Naive B cell (primary cell): ENCODE data around the gene PSAP. TPM values are rescaled to one million over a fixed set of nuclear protein-coding genes. Genes with fewer than 3 reads are reported as not detected.
A peak's percentile ranks its signal among the peaks of the same experiment; 100 is the strongest.

Source experiments
- ATAC-seq, 2 donors: fragments of 150-1000 bp; cut with Tn5 transposase; 2 replicates each; pipeline ENCODE4 v1.10.0; 2021; ENCODE audit warnings: low read depth in 2 of 2, mild to moderate bottlenecking in 2 of 2, moderate library complexity in 2 of 2
- DNase-seq: peaks from one replicate; pipeline ENCODE4 v3.0.0; 2022
- H3K27ac Mint-ChIP-seq, 6 donors: one replicate each; pipeline ENCODE4 v1.8.0; 2020 to 2022; ENCODE audit warnings: mild to moderate bottlenecking in 6 of 6, mixed read lengths in 6 of 6, moderate library complexity in 5 of 6, inconsistent platforms in 2 of 6
- H3K27me3 Mint-ChIP-seq, 3 donors: one replicate each; pipeline ENCODE4 v1.8.0; 2021 to 2022; ENCODE audit warnings: mixed read lengths in 3 of 3, mild to moderate bottlenecking in 1 of 3
- H3K36me3 Mint-ChIP-seq, 2 donors: one replicate each; pipeline ENCODE4 v1.8.0; 2020 to 2022; ENCODE audit warnings: mixed read lengths in 2 of 2, inconsistent platforms in 1 of 2, mild to moderate bottlenecking in 1 of 2
- H3K4me1 Mint-ChIP-seq, 3 donors: one replicate each; pipeline ENCODE4 v1.8.0; 2020 to 2022; ENCODE audit warnings: mixed read lengths in 3 of 3, inconsistent platforms in 1 of 3, mild to moderate bottlenecking in 1 of 3, moderate library complexity in 1 of 3
- H3K4me3 Mint-ChIP-seq, 8 donors: one replicate each; pipeline ENCODE4 v1.8.0; 2020 to 2022; ENCODE audit warnings: mild to moderate bottlenecking in 8 of 8, mixed read lengths in 8 of 8, moderate library complexity in 8 of 8, inconsistent platforms in 2 of 8
- H3K9me3 Mint-ChIP-seq, 7 donors: one replicate each; pipeline ENCODE4 v1.8.0; 2020 to 2022; ENCODE audit warnings: mixed read lengths in 7 of 7, mild to moderate bottlenecking in 5 of 7, inconsistent platforms in 2 of 7, moderate library complexity in 1 of 7
- polyA plus RNA-seq, 6 donors: library from polyadenylated mRNA; unstranded; fragments of 300-500 nt; fragmentation: Illumina TruSeq; gene quantifications; one replicate each; pipeline ENCODE4 v1.2.3, GENCODE V29; 2021; ENCODE audit warnings: low read depth in 6 of 6

PSAP gene
- polyA plus RNA-seq, 6 donors from 2014 or later: 476 to 761 (median 550) TPM

DNA sequence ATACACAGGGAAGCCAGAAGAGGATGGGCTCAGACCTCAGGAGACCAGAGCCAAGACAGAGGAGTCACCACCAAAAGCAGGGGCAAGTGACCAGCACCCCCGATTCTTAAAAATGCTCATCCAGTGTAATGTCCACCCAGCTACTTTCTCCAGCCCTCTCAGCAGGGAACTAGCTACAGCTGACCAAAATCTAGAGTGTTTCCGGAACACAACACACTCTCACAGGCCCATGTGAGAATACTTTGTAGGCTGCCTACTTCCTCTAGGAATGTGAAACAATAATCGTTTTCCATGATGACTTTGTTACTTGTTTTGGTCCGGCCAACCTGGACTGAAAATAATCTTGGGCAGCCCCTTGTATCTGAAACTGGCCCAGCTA lies 14.5 kb downstream of the PSAP start:
- Mint-ChIP-seq H3K27me3 (no peaks in the 10 kb centered on the region), H3K4me1 (peaks cover 52 to 96% (median 94%) of the 10 kb centered on the region in 3 donors), H3K4me3 (peak overlapping the region; percentile 55 to 94 (median 86)), H3K9me3 (no peaks in the 10 kb centered on the region), H3K27ac (peak overlapping the region; percentile 97 to 100 (median 99)), H3K36me3 (peaks cover 0 to 5% of the 10 kb centered on the region in 2 donors)
- ATAC-seq: no peak
- DNase-seq: no peak

DNA sequence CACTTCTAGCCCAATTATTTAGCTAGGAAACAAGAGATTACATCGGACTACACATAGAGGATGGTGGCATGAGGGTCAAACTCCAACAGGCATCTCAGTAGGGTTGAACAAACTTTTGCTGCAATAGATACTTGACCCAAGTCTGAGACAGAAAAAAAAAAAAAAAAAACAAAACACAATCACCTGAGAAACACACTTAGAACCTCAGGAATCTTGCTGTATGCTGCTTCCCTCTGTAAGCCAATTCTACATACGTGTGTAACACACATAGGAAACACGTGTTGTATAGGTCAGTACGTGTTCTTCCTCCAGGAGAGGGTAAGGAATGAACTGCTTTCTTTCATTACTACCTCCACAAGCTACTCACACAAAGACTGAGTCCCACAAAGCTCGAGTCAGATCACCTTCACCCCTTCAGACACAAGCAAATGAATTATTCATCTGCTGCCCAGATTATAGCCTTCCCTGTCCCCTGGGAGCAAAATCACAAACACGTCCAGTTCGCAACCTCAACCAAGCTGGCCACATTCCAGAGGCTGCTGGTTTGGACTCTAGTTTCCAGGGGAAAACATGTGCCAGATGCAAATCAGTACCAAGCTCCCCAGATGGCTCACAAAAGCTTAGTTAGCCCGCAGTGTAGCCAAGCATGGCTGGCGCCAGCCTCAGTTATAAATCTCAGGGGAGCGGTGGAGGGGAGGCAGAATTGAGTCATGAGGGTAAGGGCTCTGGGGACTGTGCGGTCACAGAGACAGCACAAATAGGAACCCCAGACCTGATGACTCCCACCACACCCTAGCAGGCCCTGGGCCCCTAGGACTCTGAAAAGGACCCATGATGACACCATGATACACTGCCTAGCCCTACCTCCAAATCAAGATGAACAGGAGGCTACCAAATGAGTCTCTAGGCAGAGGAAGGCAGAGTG lies 15.1 kb downstream of the PSAP start:
- H3K4me1 Mint-ChIP-seq: peaks cover 52 to 92% (median 88%) of the 10 kb centered on the region in 3 donors
- peak overlapping the region; percentile 55 to 94 (median 86) for H3K4me3 Mint-ChIP-seq
- H3K27me3 Mint-ChIP-seq: no peaks in the 10 kb centered on the region
- H3K27ac Mint-ChIP-seq: peak overlapping the region; percentile 97 to 100 (median 99)
- H3K9me3 Mint-ChIP-seq: no peaks in the 10 kb centered on the region
- peaks cover 2 to 7% of the 10 kb centered on the region in 2 donors for H3K36me3 Mint-ChIP-seq
- ATAC-seq (peak; percentile 96 to 97), DNase-seq (peak; percentile 95)

DNA sequence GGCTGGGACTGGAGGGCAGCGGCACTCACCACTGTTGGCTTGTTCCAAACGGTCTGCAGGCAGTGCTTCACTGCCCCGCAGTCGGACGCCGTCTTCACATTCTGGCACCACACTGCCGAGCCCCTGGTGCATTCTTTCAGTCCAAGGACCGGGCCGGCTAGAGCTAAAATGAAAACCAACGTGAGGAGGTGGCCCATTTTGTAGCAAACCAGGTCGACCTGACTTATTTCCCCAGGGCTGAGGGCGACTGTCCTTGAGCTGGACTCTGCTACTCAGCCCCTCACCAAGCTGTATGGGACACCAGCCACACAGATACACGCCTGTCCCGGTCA lies 16.7 kb downstream of the PSAP start:
- peak overlapping the region in 3 of 6 donors; percentile 16 to 81 (median 50) for H3K27ac Mint-ChIP-seq
- no peak for DNase-seq

DNA sequence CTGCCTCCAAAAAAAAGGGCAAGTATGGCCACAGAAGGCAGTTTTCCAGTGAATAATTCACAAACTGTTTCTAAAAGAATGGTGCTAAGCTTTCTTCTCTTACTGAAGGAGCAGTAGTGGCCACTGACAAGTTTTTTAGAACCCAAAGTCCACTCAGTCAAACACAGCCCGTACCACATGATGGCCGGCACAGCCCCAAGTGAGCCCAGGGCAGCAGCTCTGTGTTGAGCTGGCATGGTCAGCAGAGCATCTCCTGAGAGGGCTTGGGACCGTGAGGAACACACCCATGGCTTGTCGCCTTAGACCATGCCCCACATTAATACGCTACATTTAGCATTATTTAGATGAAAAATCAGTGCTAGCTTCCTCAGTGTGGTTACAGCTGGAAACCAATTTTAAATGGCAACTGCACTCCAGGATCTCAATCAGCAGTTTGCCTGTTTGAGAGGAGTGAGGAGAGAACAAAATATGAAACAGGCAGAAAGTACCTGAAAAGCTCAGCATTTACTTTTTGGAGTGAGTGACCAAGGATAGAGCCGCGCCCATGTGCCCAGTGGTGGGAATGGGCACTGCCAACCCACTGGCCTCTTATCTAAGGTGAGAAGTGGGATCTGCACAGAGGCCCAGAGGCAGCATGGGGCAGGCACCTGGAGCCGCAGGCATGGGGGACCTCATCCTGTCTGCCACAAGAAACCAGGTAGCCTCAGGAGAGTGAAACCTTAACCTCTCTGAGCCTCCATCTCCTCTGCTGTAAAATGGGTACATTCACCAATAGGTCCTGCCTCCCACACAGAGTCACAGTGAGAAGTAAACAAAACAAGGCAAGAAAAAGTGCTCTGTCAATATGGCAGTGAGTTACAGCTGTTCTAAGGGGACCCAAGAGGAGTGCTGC lies 17.4 kb downstream of the PSAP start:
- H3K4me3 Mint-ChIP-seq: peak overlapping the region in 5 of 8 donors; percentile 38 to 81 (median 50)
- H3K27ac Mint-ChIP-seq: peak overlapping the region in 4 of 6 donors; percentile 36 to 79 (median 50)
- DNase-seq (no peak), ATAC-seq (no peak)
- H3K36me3 Mint-ChIP-seq: peaks cover 14 to 18% of the 10 kb centered on the region in 2 donors
- H3K9me3 Mint-ChIP-seq: no peaks in the 10 kb centered on the region
- peaks cover 43 to 71% (median 70%) of the 10 kb centered on the region in 3 donors for H3K4me1 Mint-ChIP-seq
- no peaks in the 10 kb centered on the region for H3K27me3 Mint-ChIP-seq

More for the DNA sequence above, 16.7 kb downstream of the PSAP start:
- H3K27me3 Mint-ChIP-seq: no peaks in the 10 kb centered on the region
- no peaks in the 10 kb centered on the region for H3K9me3 Mint-ChIP-seq
- H3K4me3 Mint-ChIP-seq: peak overlapping the region in 2 of 8 donors; percentile 40 to 47
- H3K4me1 Mint-ChIP-seq: peaks cover 46 to 76% (median 76%) of the 10 kb centered on the region in 3 donors
- peaks cover 14 to 18% of the 10 kb centered on the region in 2 donors for H3K36me3 Mint-ChIP-seq
- no peak for ATAC-seq

DNA sequence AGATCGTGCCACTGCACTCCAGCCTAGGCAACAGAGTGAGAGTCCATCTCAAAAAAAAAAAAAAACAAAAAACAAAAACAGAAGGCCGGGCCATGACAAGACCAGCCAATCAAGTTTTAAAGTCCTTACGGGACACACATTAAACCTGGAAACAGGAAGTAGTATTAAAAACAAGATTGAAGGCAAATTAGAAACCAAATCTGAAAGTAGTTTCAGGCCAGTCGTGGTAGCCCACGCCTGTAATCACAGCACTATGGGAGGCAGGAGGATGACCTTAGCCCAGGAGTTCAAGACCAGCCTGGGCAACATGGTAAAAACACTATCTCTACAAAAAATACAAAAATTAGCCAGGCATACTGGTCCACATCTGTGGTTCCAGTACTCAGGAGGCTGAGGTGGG lies 18.1 kb downstream of the PSAP start:
- DNase-seq: no peak
- peaks cover 35 to 64% (median 63%) of the 10 kb centered on the region in 3 donors for H3K4me1 Mint-ChIP-seq
- H3K27ac Mint-ChIP-seq: peak overlapping the region in 4 of 6 donors; percentile 36 to 79 (median 50)
- H3K36me3 Mint-ChIP-seq: peaks cover 14 to 22% of the 10 kb centered on the region in 2 donors
- no peaks in the 10 kb centered on the region for H3K9me3 Mint-ChIP-seq
- peak overlapping the region in 7 of 8 donors; percentile 38 to 81 (median 51) for H3K4me3 Mint-ChIP-seq
- no peaks in the 10 kb centered on the region for H3K27me3 Mint-ChIP-seq
- no peak for ATAC-seq

DNA sequence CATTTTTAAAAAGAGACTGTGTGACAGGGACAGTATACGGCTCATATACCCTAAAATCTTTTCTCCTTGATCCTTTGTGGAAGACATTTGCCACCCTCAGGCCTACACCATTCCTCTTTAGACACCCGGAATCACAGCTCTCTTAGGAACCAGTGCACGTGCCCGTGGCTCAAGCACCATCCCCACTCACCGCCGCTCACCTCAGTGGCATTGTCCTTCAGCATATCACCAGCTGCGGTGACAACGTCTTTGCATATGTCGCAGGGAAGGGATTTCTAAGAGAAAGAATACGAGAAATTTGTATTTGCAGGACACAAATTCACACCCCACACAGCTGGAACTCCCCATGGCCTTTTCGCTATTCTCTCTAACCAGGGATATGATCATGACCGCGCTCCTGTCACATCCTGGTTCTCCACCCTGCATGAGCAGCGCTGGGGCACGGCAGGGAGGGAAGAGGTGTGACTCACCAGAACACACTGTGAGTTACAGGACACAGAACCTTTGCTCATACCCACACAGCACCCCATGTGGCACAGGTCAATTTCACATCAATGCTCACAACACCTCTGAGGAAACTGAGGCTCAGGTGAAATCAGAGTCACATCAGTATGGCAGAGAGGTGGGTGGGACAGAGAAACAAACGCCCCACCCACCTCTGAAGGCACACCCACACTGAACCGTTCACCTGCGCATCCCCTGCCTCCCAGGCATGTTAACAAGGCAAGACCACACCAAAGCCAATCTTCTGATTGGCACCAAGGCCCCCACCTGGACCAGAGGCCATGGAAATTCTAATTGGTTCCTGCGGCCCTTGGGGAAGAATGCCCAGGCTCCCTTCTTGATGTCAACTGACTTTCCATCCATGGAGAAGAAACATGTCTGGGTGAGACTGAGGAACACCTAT lies 19.2 kb downstream of the PSAP start:
- peak overlapping the region in 2 of 6 donors; percentile 47 to 87 for H3K27ac Mint-ChIP-seq
- no peaks in the 10 kb centered on the region for H3K9me3 Mint-ChIP-seq
- DNase-seq: no peak
- no peaks in the 10 kb centered on the region for H3K27me3 Mint-ChIP-seq
- peaks cover 14 to 20% of the 10 kb centered on the region in 2 donors for H3K36me3 Mint-ChIP-seq
- H3K4me3 Mint-ChIP-seq: peak overlapping the region in 3 of 8 donors; percentile 32 to 81 (median 35)
- ATAC-seq: no peak
- peaks cover 25 to 53% (median 52%) of the 10 kb centered on the region in 3 donors for H3K4me1 Mint-ChIP-seq

DNA sequence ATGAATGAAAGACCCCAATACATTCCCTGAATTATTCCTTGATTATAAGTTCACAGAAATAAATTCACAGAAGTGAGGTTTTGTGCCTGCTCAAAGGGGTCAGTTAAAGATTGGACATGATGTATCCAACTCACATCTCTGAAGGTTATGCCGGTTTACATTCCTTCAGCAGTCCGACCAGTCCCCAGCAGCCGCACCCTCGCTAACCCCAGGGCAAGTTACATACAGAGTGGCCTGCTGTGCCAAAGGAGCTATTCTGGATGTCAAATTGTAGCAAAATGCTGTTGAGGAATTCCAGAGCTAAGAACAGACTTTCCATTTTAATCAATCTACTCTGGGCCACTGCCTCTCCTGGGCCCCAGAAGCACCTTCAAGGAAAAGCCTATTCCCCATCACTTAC lies 20.3 kb downstream of the PSAP start:
- Mint-ChIP-seq H3K36me3 (peaks cover 14 to 20% of the 10 kb centered on the region in 2 donors), H3K9me3 (no peaks in the 10 kb centered on the region), H3K4me3 (no peak overlapping the region), H3K4me1 (peaks cover 14 to 42% (median 40%) of the 10 kb centered on the region in 3 donors), H3K27ac (no peak overlapping the region), H3K27me3 (no peaks in the 10 kb centered on the region)
- no peak for DNase-seq
- ATAC-seq: no peak

DNA sequence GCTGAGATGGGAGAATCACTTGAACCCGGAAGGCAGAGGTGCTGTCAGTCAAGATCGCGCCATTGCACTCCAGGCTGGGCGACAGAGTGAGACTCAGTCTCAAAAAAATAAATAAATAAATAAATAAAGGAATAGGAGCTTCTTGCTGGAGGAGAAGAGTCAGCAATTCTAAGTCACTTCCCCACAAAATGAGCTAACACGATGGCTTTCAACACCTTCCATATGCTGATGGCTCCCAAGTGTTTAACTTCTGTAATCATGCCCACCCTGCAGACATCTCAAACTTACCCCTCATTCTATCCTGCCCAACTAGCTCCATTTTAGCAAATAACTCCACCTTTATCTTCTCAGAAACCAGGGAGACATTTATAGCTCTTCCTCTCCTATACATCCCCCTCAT lies 21.2 kb downstream of the PSAP start:
- DNase-seq: no peak
- Mint-ChIP-seq H3K4me3 (no peak overlapping the region), H3K27ac (peak overlapping the region in 1 of 6 donors; percentile 30), H3K27me3 (no peaks in the 10 kb centered on the region), H3K36me3 (peaks cover 14 to 20% of the 10 kb centered on the region in 2 donors), H3K9me3 (no peaks in the 10 kb centered on the region), H3K4me1 (peaks cover 13 to 34% (median 33%) of the 10 kb centered on the region in 3 donors)
- no peak for ATAC-seq

DNA sequence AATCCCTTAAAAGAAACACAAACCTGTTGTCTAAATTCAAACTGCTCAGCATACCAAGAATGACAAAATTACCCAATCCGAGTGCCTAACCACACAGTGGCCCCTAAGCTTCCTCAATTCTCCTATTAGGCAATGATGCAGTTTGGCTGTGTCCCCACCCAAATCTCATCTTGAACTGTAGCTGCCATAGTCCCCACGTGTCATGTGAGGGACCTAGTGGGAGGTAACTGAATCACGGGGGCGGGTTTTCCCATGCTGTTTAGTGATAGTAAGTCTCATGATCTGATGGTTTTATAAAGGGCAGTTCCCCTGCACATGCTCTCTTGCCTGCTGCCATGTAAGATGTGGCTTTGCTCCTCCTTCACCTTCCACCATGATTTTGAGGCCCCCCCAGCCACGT lies 21.9 kb downstream of the PSAP start:
- DNase-seq (no peak), ATAC-seq (peak in 1 of 2 donors; percentile 20)
- Mint-ChIP-seq H3K27ac (no peak overlapping the region), H3K4me1 (peaks cover 10 to 27% (median 26%) of the 10 kb centered on the region in 3 donors), H3K9me3 (no peaks in the 10 kb centered on the region), H3K27me3 (no peaks in the 10 kb centered on the region), H3K36me3 (peaks cover 14 to 20% of the 10 kb centered on the region in 2 donors), H3K4me3 (no peak overlapping the region)

DNA sequence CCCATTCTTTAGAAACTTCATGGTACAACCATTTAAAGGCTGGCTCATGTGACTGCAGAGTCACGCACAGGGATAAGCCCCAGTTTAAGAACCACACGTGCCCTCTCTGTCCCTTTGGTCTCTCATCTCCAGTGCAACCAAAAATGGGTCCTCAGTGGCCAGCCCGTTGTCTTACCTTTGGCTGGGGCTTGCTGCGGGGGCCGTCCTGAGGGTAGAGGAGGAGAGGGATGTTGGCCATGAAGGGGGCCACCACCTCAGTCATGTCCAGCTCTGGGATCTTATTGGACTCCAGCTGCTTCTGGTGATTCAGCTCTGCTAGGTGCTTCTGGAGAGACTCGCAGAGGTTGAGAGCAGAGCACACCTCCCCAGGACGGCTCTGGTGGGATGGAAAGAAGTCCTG lies 22.3 kb downstream of the PSAP start:
- H3K27me3 Mint-ChIP-seq: no peaks in the 10 kb centered on the region
- no peak overlapping the region for H3K27ac Mint-ChIP-seq
- no peak for DNase-seq
- ATAC-seq: no peak
- peaks cover 6 to 23% (median 22%) of the 10 kb centered on the region in 3 donors for H3K4me1 Mint-ChIP-seq
- peaks cover 14 to 20% of the 10 kb centered on the region in 2 donors for H3K36me3 Mint-ChIP-seq
- H3K4me3 Mint-ChIP-seq: no peak overlapping the region
- no peaks in the 10 kb centered on the region for H3K9me3 Mint-ChIP-seq

DNA sequence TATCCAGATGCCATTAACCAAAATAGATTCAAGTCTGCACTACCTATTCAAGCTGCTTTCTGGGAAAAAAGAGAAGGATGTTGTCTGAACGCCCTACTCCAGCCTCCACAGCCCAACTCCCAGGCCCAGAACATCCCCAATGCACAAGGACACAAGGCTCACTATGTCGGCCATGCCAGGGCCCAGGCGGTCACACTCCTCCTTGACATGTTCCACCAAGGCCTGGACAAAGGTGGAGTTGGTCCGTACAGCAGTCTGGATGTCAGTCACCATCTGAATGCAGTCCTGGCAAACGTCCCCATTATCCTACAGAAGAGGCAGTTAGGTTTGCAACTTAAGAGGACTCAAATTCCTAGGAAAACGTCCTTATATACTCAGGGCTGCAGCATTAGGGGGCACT lies 23.2 kb downstream of the PSAP start:
- H3K36me3 Mint-ChIP-seq: peaks cover 14 to 24% of the 10 kb centered on the region in 2 donors
- ATAC-seq: no peak
- peak overlapping the region in 1 of 6 donors; percentile 20 for H3K27ac Mint-ChIP-seq
- H3K4me1 Mint-ChIP-seq: peaks cover under 1 to 18% (median 13%) of the 10 kb centered on the region in 3 donors
- no peak overlapping the region for H3K4me3 Mint-ChIP-seq
- no peak for DNase-seq
- H3K27me3 Mint-ChIP-seq: no peaks in the 10 kb centered on the region
- no peaks in the 10 kb centered on the region for H3K9me3 Mint-ChIP-seq

DNA sequence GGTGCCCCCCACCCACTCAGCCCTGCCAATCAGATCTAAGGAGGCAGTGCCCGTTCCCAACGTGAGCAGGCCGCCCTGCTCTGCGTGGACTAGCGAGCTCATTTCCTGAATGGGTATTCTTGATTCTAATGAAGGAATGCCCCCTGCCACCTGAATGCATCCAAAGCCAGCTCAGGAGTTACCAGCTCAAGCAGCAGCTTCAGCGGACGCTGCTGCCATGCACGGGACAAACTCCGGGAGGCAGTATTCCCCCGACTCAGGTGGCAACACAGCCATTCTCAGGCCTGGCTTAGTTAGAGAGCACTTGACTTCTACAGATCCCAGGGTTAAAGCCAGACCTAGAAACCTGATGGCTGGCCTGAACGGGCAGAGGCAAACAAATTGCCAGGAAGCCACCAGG lies 25.8 kb downstream of the PSAP start:
- H3K4me3 Mint-ChIP-seq: no peak overlapping the region
- H3K27ac Mint-ChIP-seq: peak overlapping the region in 1 of 6 donors; percentile 54
- no peaks in the 10 kb centered on the region for H3K27me3 Mint-ChIP-seq
- no peak for DNase-seq
- peaks cover 0 to 3% (median 0%) of the 10 kb centered on the region in 3 donors for H3K4me1 Mint-ChIP-seq
- H3K36me3 Mint-ChIP-seq: peaks cover 14 to 25% of the 10 kb centered on the region in 2 donors
- ATAC-seq: no peak
- no peaks in the 10 kb centered on the region for H3K9me3 Mint-ChIP-seq
